GM19468 (cell line): ENCODE measurements around the gene TUFT1.
"Not testable (repeated sequence)": the region's sequence is repeated elsewhere in the genome, so short reads cannot be mapped to it uniquely, and the experiment has no call there.

Source experiments
- ATAC-seq: cut with Tn5 transposase; IDR thresholded peaks from one replicate; pipeline ENCODE4 v1.9.1; 2021; ENCODE audit warnings: mild to moderate bottlenecking, moderate library complexity, moderate number of reproducible peaks; ENCODE audit not compliant: unreplicated experiment; ENCODE audit errors: extremely low read depth

Gene TUFT1

GRCh38 chr1:151611832-151612500 lies 71.9 kb downstream of the TUFT1 start, which contains the start of gene SNX27:
SNX27 (plus strand) TSS chr1:151612050; CDS start chr1:151612202, 152 bp downstream.
- peak; percentile 21 for ATAC-seq

- no peak for ATAC-seq
Observed at GRCh38 chr1:151612501-151613281, 72.6 kb downstream of the TUFT1 start.

- no peak for ATAC-seq
Observed at GRCh38 chr1:151613282-151613780, 73.2 kb downstream of the TUFT1 start.

GRCh38 chr1:151615711-151616504 lies 75.8 kb downstream of the TUFT1 start:
- no peak for ATAC-seq

- ATAC-seq = no peak
Observed at GRCh38 chr1:151616505-151616849, 76.4 kb downstream of the TUFT1 start.

- no peak for ATAC-seq
Observed at GRCh38 chr1:151618003-151618402, 77.9 kb downstream of the TUFT1 start.

GRCh38 chr1:151618470-151618869 lies 78.4 kb downstream of the TUFT1 start:
- ATAC-seq = no peak

- not testable (repeated sequence) for ATAC-seq
Observed at GRCh38 chr1:151618996-151619395, 78.9 kb downstream of the TUFT1 start.

- no peak for ATAC-seq
Observed at GRCh38 chr1:151619489-151620093, 79.5 kb downstream of the TUFT1 start.

- ATAC-seq = no peak
Observed at GRCh38 chr1:151620286-151620685, 80.2 kb downstream of the TUFT1 start.

- ATAC-seq = no peak
Observed at GRCh38 chr1:151621351-151621750, 81.2 kb downstream of the TUFT1 start.

GRCh38 chr1:151624783-151625182 lies 84.7 kb downstream of the TUFT1 start:
- ATAC-seq = no peak

- ATAC-seq = no peak
Observed at GRCh38 chr1:151626740-151627334, 86.7 kb downstream of the TUFT1 start.

GRCh38 chr1:151629278-151629677 lies 89.2 kb downstream of the TUFT1 start:
- ATAC-seq = no peak
